Omental fat pad (tissue), 4 donors: Measurements from ENCODE around the gene PXDN. TPM values are rescaled to one million over a fixed set of nuclear protein-coding genes. Genes with fewer than 3 reads are reported as not detected.

Source experiments
- ATAC-seq: fragments of 150-250 bp; one replicate; pipeline ENCODE4 v1.9.1; 2016; ENCODE audit warnings: mild to moderate bottlenecking, moderate library complexity; ENCODE audit not compliant: low FRiP score
- DNase-seq: peaks from one replicate; pipeline ENCODE4 v3.0.0-alpha.2; 2019; ENCODE audit warnings: low spot score
- total RNA-seq, 4 donors: library from RNA; depleted of rRNA; stranded (reverse); fragments of >200 nt; gene quantifications; one replicate each; pipeline ENCODE4 v1.1.0, GENCODE V29; 2016
- TF ChIP-seq, protein P1 (sequence below), 3 donors: fragments of 450-650 bp; IDR thresholded peaks; one replicate each; pipeline ENCODE4 v1.5.1; 2016 to 2017; ENCODE audit warnings: antibody characterized with exemption in 3 of 3, mild to moderate bottlenecking in 3 of 3, moderate library complexity in 2 of 3

PXDN gene
- total RNA-seq, 4 donors from 2014 or later = 81.2 to 228 (median 112) TPM

DNA sequence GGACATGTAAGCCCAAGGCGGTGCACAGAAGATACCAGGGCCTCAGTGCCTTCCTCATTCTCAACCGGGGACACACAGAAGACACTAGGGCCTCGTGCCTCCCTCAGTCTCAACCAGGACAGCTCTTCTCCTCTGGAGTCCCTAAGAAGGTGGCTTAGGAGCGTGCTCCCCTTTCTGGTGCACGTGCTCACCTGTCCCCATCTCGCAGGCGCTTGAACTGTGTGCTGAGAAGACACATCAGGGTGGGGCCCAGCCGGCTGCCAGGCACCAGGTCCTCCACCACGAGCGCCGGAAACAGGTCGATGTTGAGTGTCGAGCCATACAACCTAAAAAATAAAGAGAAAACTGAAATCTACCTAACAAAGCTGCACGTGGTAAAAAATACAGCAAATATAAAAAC lies 99.9 kb downstream of the PXDN start:
- ATAC-seq (no peak), DNase-seq (no peak)
- TF ChIP-seq, protein P1, sequence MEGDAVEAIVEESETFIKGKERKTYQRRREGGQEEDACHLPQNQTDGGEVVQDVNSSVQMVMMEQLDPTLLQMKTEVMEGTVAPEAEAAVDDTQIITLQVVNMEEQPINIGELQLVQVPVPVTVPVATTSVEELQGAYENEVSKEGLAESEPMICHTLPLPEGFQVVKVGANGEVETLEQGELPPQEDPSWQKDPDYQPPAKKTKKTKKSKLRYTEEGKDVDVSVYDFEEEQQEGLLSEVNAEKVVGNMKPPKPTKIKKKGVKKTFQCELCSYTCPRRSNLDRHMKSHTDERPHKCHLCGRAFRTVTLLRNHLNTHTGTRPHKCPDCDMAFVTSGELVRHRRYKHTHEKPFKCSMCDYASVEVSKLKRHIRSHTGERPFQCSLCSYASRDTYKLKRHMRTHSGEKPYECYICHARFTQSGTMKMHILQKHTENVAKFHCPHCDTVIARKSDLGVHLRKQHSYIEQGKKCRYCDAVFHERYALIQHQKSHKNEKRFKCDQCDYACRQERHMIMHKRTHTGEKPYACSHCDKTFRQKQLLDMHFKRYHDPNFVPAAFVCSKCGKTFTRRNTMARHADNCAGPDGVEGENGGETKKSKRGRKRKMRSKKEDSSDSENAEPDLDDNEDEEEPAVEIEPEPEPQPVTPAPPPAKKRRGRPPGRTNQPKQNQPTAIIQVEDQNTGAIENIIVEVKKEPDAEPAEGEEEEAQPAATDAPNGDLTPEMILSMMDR (IDR thresholded peaks at IDR 0.05) = no peak

DNA sequence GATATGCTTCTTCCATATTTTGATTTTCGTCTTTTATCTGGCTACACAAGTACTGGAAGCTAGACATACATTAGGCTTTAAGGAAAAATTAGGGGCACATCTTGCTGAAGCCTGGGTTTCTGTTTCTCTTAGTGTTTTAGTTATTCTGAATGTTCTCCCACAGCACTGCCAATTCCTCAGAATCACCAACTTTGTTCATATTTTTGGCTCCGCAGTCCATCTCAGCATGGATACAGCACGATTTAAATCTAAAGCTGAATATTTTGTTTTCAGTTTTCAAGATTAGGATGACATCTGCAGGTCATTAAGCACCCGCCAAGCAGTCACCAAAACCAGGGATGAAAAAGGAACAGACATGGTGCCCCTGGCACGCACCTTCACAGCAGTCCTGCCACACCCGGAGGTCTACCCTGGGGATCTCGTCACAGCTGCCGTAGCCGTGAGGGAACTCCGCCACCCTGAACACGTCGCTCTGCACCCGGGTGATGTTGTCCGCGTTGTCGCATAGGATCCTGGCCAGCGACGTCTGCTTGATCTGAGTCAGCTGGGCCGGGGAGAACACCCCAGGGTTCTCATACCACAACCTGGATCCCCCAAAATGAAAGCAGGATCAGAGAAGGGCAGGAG lies 101.2 kb downstream of the PXDN start:
- ATAC-seq (no peak), DNase-seq (no peak)
- TF ChIP-seq, protein P1 (IDR thresholded peaks at IDR 0.05) = no peak

DNA sequence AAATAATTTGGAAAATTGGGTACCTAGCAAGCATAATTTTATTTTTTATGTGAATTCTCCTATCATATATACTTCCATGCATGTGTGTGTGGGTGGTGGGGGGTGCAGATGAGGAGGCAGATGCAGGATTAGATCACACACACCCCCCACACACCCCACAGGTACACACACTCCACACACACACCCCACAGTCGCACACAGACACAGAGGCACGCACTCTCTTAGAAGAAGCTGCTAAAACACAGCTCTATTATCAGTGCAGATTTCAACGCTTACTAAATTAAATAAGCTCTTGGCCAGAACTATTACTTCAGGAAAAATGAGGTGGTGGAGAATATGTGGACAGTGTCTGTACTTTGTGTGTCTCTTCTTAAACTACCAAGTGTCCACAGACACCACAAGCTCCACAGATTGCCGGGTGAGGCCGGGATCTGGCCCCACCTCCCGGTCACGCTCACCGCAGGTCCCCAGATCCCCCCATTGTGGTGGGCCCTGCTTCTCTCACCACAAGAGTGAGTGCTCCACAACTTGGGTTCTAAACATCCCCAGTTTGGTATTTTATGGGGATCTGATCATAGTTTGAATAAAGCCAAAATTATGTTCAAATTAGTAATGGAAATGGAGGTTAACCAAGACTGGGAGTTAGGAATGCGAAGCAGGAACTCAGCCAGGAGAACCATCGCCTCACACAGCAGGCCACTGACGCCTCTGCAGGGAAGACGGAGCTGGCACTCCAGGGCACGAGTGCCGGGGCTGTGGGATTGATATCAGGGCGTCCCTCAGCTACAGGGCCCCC lies 102.1 kb downstream of the PXDN start:
- no peak for ATAC-seq
- DNase-seq = no peak
- TF ChIP-seq, protein P1 (IDR thresholded peaks at IDR 0.05) = no peak

DNA sequence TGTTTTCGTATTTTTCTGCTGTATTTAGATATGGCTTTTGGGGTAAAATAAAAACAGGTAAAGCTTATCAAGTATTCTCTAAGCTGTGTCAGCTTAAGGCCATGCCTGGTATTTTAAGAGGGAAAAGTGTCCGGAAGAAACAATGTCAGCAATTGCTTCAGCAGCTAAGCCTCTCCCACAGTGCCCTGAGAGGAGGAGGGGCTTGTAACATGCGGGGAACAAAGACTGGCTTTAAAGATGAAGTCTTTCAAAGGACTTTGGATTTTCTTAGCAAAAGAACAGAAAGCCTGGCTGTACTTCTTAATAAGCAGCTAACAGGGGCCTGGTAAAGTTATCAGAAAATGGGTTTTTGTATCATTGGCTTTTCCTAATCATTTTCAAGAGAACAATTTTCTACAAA lies 102.8 kb downstream of the PXDN start:
- DNase-seq (no peak), ATAC-seq (no peak)
- TF ChIP-seq, protein P1 (IDR thresholded peaks at IDR 0.05) = no peak

DNA sequence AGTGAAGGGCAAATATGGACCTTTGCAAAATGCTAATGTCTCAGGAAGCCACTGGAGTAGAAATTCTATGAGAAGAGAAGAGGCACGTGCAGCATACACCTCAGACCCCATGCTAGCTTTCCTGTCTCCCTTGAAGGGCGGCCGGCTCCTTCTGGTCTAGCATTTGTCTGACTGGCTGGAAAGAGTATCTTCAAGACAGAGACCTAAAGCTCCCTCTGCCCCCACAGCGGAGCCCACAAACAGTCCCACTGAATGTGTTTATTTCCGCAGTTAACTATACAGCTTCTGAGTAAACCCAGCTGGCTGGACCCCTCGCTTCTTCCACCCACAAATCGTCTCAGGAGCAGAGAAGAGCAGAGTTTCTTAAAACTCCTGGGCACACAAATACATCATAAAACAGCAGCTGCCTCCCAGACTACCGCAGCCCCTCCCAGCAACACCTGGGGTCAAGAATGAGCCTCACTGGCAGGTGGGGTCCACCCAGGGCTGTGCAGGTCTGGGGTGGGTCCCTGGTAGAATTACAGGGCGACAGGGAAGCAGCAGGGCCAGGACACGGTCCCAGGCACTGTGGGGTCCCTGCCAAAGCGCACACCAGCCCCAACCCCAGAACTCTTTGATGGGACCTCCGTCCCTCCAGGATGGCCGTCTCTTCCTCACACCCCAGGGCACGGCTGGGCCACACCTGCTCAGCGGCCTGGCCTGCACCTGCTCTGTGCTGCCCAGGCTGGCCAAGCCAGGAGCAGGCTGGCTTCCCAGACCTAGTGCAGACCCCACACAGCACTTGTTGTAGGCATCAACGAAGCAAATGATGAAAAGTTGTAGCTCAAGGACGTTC lies 103.8 kb downstream of the PXDN start:
- ATAC-seq = no peak
- no peak for DNase-seq
- TF ChIP-seq, protein P1 (IDR thresholded peaks at IDR 0.05) = no peak

DNA sequence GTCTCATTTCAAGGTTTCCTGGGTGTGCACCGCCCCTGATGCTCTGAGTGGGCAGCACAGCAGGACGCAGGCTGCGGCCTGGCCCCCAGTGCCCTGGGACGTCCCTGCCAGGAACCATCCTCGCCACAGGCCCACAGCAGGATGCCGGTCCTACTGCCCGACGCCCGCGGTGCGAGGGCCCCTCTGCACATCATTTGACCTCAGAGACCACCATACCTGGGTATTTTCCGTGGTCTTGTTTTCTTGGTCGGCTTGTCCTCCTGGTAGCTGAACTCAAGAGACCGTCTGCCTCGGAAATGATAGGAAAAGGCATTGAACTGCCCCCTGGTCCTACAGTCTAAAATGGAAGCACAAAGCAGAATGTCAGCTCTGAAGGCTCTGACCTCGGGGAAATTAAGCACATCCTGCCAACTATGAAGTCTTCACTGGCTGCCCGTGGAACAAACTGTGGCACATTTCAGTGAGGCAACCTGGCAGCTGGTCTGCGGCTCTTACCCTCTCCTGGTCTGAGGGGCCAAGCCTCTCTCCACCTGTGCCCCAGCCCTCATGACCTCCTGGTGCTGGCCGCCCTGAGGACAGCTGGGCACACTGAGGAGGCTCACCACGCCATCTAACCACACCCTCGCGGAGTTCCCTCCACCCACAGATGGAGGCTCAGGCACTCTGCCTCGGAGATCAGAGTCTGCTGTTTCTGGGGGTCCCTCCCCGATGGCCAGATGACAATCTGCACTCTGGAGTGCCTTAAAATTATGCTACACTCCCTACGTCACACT lies 105.0 kb downstream of the PXDN start:
- no peak for DNase-seq
- TF ChIP-seq, protein P1 (IDR thresholded peaks at IDR 0.05) = no peak
- no peak for ATAC-seq
